Astrocyte of the spinal cord (primary cell): ENCODE results near the gene HS3ST5.
A peak's percentile ranks its signal among the peaks of the same experiment; 100 is the strongest.

ENCODE experiments used
- DNase-seq: peaks from one replicate; pipeline ENCODE4 v3.0.0; 2011; ENCODE audit warnings: low read depth, low spot score
- H3K4me3 ChIP-seq: 2 replicates; pipeline ENCODE4 v1.5.1; 2011; ENCODE audit warnings: low read depth, mild to moderate bottlenecking, low read length, moderate library complexity
- CTCF ChIP-seq: IDR thresholded peaks from 2 replicates; pipeline ENCODE4 v1.5.1; 2012; ENCODE audit warnings: low read depth, mild to moderate bottlenecking, low read length, inconsistent platforms
- in situ Hi-C: cut with HindIII; loops from 2 replicates; pipeline ENCODE4 v1.10.0; 2017; ENCODE audit warnings: low sequenced_read_pairs

HS3ST5 gene

DNA sequence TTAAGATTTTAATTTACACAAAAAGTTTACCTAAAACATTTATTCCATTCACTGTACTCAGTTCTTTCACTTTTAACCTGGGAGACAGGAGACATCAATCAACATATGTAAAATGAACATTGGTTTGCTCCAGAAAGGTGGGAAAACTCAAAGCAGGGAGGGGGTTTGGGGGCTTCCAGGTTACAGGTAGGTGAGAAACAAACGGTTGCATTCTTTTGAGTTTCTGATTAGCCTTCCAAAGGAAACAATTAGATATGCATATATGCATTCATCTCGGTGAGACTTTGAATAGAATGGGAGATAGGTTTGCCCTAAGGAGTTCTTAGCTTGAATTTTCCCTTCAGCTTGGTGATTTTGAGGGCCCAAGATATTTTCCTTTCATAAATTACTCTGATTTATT is 333.6 kb downstream of the HS3ST5 start:
- H3K4me3 ChIP-seq, result no peak overlapping the region
- no peak for TF ChIP-seq CTCF
- in situ Hi-C loops, result no loop called here
- no peak for DNase-seq

GRCh38 chr6:114008331-114008730 is 334.5 kb downstream of the HS3ST5 start:
- H3K4me3 ChIP-seq, result no peak overlapping the region
- in situ Hi-C loops, result no loop called here
- no peak for TF ChIP-seq CTCF
- no peak for DNase-seq

GRCh38 chr6:114007516-114007915 is 335.3 kb downstream of the HS3ST5 start:
- peak; percentile 67 for DNase-seq
- TF ChIP-seq CTCF, result no peak
- in situ Hi-C loops, result no loop called here
- no peak overlapping the region for H3K4me3 ChIP-seq
